ENCODE measurements around the gene B3GAT1.

Gene B3GAT1

GRCh38 chr11:134334796-134335571, 77.1 kb downstream of the B3GAT1 start:
- DNase-seq (ENCODE audit: low read depth, low spot score), result no peak

- DNase-seq (ENCODE audit: low read depth, low spot score), result no peak
These were observed 78.1 kb downstream of the B3GAT1 start for GRCh38 chr11:134333946-134334345.

DNA sequence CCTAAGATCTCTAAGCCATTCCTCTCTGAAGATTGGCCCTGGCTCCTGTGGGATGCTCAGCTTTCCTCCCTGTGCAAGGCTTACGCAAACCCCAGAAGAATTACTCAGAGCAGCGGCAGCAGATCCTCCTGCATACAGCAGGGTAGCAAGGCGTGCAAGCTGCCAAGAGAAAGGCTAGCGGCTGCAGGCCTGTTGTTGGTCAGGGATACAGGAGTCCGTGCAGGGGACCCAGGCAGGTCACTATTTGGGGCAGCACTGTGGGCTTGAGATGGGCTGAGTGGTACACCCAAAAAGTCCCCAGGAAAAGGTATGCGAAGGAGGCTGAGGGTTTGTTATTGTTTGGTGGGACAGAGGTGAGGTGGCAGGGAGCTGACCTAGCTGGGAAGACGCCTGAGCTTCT, 78.7 kb downstream of the B3GAT1 start:
- no peak for DNase-seq (ENCODE audit: low read depth, low spot score)

DNA sequence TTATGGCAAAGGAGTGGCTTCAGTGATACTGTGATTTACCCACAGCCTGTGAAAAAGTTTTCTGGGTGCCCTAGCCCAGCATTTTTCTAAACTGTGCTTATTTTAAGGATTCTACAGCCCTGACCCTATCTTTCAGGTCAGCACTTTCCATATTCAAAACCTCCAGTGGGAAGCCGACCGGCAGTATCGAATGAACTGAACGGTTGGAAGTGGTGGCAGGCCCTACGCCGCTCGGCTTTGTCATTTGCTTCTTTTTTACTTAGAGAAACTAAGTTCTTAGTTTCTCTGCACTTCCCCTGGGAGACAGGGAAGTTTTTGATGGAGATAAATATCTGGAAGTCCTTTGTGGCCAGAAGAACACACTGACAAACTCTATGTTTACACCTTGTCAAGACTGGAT, 79.3 kb downstream of the B3GAT1 start:
- no peak for DNase-seq (ENCODE audit: low read depth, low spot score)

GRCh38 chr11:134332189-134332631, 79.8 kb downstream of the B3GAT1 start:
- DNase-seq (ENCODE audit: low read depth, low spot score), result no peak

DNA sequence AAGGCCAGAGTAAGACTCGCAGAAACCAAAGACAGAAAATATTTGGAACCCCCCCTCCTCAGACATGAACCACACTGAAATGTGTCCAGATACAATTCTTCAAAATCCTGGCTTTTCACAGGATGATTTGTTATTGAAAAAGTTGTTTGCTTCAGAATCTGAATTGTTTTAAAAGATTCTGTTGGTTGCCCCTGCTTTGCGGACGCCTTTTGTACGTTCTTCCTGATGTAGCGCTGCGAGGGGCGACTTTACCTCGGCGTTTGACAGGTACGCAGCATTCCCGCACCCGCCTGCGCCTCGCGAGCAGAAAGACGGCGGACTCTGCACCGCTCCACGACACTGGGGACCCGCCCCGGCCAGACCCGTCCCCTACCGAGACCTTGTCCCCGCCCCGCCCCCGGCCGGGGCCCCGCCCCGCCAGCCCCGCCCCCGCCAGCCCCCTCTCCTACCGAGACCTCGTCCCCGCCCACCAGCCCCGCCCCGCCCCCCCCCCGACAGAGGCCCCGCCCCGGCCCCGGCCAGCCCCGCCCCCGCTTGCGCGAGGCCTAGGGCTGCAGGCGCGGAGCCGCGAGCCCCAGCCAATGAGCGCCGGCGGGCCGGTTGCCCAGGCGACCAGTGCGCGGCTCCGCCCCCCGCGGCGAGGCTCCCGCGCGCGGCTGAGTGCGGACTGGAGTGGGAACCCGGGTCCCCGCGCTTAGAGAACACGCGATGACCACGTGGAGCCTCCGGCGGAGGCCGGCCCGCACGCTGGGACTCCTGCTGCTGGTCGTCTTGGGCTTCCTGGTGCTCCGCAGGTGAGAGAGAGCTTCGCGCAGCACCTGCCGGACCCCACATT, 80.5 kb downstream of the B3GAT1 start, which contains the start of gene GLB1L2:
Gene GLB1L2, plus strand, starts transcription at position 635 of the 835 bp plus-strand sequence. Its CDS starts 74 bp downstream, at position 709.
- DNase-seq (ENCODE audit: low read depth, low spot score), result peak; percentile 75

DNA sequence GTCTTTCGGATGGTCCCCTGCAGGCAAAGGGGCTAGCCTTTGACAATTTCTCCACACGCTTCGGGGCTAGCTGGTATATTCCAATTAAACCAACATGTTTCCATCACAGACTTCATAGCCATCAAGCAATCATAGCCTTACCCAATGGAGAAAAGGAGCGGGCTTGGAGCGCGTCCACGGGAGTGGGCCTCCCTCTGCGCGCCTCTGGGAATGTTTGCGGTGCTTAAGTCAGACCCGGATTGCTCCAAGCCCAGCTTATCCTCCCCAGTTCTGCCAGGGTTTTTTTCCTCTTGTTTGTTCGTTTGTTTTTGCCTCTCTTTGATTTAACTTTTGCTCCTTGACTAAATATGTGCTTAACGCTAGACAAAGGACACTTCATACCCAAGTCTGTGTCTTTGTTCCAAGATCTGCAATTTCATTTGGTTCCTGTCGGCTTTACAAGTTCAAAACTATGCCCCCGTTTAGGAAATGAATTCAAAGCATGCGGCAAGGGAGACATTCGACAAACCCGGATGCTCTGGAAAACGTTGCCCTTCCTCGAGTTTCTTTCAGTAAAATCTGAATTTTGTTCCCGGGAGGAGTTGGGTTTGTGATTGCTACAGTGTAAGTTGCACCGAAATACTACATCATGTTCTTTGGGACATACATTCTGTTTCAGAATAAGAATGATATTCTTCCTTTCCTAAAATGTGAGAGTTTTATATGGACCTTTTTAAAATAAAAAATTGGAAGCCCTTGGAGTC, 81.3 kb downstream of the B3GAT1 start:
- DNase-seq (ENCODE audit: low read depth, low spot score), result no peak
